COLO668 (cell line): ENCODE results near the gene MYL1.
A peak's percentile ranks its signal among the peaks of the same experiment; 100 is the strongest.

Experiments
- DNase-seq: peaks from one replicate; lab custom pipeline; 2025; ENCODE audit not compliant: unreplicated experiment; lab: John Stamatoyannopoulos, UW

Gene MYL1

DNA sequence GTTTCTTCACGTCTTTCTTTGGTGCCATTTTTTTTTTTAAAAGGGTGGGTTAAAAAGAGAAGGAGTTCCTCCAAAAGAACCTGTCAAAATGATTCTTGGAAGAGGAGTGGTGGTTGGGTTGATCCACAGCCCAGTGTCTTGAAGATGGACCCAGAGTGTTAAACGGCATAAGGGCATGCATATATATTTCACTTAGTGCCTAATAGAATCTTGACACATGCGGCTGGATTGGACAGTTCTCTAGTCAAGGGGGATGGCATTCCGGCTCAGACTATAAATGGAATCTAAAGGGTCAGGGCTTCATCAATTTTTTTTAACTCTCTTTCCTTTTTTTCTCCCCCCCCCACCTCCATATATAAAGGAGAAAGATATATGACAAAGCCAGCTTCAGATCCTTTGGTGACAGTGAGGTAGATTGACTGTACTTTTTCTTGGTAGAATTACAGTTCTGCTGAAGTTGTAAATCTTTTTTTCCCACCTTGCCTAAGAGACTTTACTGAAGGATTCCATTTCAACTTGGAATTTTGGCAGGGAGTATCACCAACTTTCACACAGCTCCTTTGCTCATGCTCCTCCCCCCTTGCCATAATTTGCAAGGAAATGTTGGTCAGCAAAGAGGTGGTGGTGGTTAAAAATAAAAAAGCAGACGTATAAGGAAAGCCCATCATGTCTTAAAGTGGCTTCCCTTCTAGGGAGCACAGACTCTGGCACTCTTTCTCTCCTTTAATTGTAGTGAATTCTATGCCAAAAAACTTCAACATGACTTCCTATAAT, at the start of gene MYL1:
TSS of gene MYL1 (minus strand) at position 160 of the 774 bp plus-strand sequence. CDS start at position 28, 132 bp downstream.
- DNase-seq = no peak

DNA sequence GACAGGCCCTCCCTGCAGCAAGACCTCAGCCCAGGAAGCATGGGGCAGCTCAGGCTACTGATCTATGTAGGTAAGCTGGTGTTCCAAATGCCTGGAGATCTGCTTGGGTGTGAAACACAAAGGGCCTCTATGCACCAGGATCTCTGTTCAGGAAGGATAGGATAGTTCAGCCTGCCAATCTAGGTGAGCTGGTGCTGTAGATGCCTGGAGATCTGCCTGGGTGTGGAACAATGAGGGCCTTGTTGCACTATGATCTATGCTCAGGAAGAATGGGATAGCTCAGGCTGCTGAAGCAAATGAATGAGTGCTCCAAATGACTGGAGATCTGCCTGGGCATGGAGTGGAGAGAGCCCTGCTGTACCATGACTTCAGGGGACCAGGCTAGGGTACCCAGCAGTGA, 48.9 kb upstream of the MYL1 start:
- no peak for DNase-seq

GRCh38 chr2:210363261-210363660, 48.3 kb upstream of the MYL1 start:
- peak; percentile 10 for DNase-seq

DNA sequence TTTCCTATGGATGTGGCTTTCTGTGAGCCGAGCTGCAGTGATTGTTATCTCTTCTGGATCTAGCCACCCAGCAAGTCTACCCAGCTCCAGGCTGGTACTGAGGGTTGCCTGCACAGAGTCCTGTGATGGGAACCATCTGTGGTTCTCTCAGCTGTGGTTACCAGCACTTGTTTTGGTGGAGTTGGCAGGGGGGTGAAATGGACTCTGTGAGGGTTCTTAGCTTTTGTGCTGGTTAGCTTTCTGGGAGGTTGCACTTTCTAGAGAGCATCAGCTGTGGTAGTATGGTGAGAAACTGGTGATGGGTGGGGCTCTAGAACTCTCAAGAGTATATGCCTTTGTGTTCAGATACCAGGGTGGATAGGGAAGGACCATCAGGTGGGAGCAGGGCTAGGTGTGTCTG, 45.4 kb upstream of the MYL1 start:
- no peak for DNase-seq

DNA sequence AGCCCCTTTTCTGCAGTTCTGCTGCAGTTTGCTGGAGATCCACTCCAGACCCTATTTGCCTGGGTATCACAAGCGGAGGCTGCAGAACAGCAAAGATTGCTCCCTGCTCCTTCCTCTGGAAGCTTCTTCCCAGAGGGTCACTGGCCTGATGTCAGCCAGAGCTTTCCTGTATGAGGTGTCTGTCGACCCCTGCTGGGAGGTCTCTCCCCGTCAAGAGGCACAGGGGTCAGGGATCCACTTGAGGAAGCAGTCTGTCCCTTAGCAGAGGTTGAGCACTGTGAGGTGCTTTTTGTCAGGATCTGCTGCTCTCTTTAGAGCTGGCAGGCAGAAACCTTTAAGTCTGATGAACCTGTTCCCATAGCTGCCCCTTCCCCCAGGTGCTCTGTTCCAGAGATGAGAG, 42.0 kb upstream of the MYL1 start:
- no peak for DNase-seq

- no peak for DNase-seq
These were observed 22.2 kb upstream of the MYL1 start for GRCh38 chr2:210337159-210337558.

GRCh38 chr2:210324906-210325305, 9.9 kb upstream of the MYL1 start:
- no peak for DNase-seq

- no peak for DNase-seq
These were observed 9.5 kb upstream of the MYL1 start for GRCh38 chr2:210324458-210324857.

DNA sequence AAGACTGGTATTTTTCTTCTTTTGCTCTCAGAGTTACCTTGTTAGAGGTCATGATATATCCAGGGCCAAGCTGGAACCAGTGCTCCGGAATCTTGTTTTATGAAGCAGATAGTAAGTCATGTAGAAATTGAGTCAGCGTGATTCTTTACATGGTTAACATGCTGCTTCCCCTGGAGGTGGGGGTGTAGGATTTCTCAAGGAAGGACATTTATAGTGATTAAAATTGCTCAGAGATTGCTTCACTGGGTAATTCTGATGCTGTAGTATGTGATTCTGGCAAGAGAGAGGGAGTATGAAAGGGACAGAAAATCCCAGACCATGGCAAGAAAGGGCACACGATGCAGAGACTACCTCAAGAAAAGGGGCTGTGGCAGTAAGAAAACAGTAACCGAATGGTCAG, 8.0 kb upstream of the MYL1 start:
- no peak for DNase-seq

DNA sequence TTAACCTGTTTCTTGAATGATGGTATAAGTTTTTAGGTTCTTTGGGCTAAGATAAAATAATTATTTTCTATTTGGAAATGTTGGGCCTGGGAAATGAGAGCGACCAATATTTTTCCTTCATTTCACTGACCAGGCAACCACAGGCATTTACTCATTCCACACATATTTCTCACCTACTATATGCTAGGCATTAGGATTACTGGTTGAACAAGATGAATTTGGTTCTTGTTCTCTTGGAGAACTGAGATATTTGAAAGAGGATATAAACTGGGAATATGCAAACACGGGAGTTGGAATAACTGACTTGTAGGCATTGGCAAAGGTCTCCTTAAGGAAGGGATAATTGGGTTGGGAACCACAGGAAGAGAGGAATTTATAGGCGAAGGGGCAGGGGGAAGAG, 3.9 kb upstream of the MYL1 start:
- DNase-seq = no peak

DNA sequence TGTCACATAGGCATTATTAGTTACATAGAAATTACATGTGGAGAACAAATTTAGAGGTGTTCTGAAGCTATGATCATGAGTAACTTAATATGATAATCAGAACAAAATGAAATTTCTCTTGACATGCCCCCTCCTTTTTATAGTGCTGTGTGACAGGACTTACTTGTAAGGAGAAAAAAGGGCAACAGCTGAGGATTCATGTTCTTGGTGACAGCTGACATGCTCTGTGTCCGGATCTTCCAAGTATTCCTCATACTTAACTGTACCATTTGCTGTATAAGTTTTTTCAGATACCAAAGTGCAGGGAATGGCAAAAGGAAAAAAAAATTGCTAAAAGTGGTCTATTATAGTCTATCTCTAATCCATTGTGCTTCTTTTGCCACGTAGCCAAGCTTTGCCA, 3.5 kb upstream of the MYL1 start:
- DNase-seq = no peak

GRCh38 chr2:210310550-210310949, 4.4 kb downstream of the MYL1 start:
- no peak for DNase-seq

- DNase-seq = no peak
These were observed 5.3 kb downstream of the MYL1 start for GRCh38 chr2:210309548-210310233.

DNA sequence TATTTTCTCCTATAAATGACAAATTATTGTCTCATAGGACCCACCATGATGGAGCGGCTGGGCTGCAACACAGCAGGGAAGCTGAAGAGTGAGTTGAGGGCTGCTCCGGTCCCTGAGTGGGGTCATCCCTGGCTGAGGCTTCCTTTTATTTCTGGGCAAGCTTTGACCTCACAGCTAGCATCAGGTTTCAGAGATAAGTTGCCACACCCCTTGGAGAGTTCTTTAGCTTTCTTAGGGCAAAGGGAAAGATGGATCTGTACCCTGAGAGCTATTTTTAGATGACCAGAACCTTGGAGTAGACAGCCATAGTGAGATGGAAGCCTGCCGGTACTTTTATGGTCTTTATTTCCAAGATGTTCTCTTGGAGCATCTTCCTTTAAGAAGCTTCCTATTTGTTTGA, 11.5 kb downstream of the MYL1 start:
- DNase-seq = no peak

DNA sequence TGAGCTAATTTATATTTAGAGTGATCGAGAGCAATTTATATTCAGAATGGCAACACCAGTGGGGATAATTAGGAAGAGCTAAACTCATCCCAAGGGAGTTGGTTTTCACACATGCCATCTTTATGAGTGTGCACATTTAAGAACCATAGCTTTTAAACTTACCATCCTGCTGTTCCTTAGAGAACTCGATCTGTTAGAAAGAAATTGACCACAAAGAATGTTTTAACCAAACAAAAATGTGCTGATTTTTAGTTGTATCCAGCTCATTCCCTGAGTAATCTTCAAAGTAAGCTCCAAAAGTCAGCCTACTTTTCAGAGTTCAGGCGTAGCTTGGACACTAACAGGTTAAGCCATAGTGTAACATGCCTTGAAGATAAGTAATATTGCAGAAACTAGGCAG, 12.6 kb downstream of the MYL1 start:
- no peak for DNase-seq

GRCh38 chr2:210299866-210300373, 15.1 kb downstream of the MYL1 start:
- DNase-seq = no peak

DNA sequence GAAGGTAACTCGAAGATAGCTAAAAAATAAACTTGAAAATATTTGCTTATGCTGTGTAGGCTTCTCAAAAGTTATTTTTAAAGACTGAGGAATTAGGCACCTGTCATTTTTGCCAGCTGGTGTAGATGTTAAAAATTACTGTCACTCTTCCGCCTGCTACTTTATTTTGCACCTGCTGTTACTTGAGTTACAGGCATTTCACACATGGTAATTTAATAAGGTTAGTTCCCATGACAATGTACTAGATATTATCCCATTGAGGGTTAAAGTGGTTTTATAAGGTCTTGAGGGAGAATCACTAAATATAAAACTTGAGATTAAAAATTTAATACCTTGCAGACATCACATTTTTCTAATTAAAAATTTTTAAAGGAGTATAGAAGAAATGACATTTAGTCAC, 26.6 kb downstream of the MYL1 start:
- no peak for DNase-seq

DNA sequence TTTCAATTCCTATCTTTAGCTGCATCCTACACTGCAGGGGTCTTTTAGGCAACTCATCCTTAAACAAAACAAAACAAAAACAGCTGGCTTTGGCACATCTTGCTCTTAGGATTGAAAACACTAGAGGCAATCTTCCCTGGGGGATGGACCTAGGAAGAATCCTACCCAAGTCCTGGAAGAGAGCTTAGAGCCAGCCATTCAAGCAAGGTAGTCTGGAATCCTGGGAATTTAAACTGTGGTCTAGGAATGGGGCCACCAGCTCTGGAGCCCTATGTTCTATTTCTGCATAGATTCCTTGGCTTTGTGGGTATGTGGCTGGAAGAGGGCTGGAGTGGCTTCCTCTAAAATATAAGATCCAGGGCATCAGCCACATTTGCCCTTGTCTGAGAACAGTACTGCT, 27.7 kb downstream of the MYL1 start:
- DNase-seq = no peak

DNA sequence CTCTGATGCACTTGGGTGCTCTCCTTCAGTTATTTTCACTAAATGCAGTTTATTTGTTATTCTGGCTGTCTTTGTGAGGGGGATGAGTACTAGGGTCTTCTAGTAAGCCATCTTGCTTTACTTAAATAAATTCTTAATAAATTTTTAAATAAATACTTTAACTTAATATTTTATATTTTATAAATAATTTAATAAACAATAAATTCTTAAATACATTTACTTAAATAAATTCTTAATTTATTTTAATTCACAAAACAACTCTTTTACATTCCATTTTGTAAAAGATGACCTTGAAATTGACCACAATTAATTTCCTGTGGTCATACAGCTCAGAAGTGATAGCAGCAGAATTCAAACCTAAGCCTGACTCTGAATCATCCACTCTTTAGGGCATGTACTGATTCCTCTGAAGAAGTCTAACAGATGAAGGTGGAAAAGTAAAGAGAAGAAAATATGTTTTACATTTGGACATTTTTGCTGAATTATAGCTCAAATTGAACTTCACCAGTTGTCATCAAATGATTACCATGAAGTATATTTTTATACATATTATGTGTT, 28.8 kb downstream of the MYL1 start:
- no peak for DNase-seq

DNA sequence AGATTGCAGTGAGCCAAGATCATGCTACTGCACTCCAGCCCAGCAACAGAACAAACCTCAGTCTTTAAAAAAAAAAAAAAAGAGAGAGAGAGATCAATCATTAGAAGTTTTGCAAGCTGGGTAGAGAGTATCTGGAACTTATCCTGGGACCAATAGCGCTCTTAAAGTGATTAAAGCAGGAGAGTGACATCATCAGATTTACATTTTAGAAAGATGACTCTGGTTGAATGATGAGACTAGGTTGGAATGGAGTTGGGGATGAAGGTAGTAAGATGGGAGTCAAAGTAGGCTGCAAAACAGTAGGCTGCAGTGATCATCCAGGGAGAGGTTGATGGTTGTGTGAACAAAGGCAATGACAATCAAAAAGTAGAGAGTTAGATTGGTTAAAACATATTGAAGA, 37.8 kb downstream of the MYL1 start:
- no peak for DNase-seq

- no peak for DNase-seq
These were observed 43.7 kb downstream of the MYL1 start for GRCh38 chr2:210271300-210271699.

DNA sequence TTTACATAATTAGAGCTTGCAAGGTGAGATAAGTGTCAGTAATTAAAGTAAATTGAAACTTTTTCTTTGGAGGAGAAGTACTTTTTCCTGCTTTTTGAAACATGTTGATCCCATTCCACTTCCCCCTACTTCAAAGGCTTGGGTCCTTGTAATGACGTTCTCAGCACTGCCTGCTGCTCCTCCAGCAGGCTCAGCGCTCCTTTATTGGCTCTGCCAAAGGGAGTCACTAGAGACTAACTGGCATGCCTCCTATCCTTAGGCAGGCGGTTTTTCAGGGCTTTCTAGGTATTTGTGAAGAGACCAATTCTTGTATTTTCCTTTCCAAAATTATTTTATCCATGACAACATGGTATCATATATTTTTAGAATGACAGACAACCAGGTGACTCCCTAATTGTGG, 45.8 kb downstream of the MYL1 start:
- DNase-seq = no peak
